ENCODE measurements around the gene RBM20. TPM values are rescaled to one million over a fixed set of nuclear protein-coding genes. Genes with fewer than 3 reads are reported as not detected.

The RBM20 gene
- total and polyA plus RNA-seq, 10 of the 15 experiments (the other 5 are each of a cell fraction or from before 2014, with no cell fraction given) = 0.04 to 0.26 (median 0.15) TPM

- TF ChIP-seq ZNF687 (IDR thresholded peaks at IDR 0.05) = no peak
- no peak for TF ChIP-seq PRDM15 (CRISPR knock-in tag; IDR thresholded peaks at IDR 0.05)
- no peak for TF ChIP-seq TCF12 (IDR thresholded peaks at IDR 0.05; ENCODE audit: low read depth, low read length)
- TF ChIP-seq E4F1 (IDR thresholded peaks at IDR 0.05; ENCODE audit: borderline replicate concordance, partially characterized antibody) = no peak
- TF ChIP-seq ATF3 (IDR thresholded peaks at IDR 0.05; ENCODE audit: borderline replicate concordance, extremely low read depth, low read depth, low read length) = no peak
These were observed at the start of gene RBM20 (continued) for GRCh38 chr10:110643653-110644597.

Measured in GM12878 (cell line).